ENCODE measurements around the gene ICAM1.
A peak's percentile ranks its signal among the peaks of the same experiment; 100 is the strongest.
"Not testable (repeated sequence)": the region's sequence is repeated elsewhere in the genome, so short reads cannot be mapped to it uniquely, and the experiment has no call there.

Gene ICAM1

DNA sequence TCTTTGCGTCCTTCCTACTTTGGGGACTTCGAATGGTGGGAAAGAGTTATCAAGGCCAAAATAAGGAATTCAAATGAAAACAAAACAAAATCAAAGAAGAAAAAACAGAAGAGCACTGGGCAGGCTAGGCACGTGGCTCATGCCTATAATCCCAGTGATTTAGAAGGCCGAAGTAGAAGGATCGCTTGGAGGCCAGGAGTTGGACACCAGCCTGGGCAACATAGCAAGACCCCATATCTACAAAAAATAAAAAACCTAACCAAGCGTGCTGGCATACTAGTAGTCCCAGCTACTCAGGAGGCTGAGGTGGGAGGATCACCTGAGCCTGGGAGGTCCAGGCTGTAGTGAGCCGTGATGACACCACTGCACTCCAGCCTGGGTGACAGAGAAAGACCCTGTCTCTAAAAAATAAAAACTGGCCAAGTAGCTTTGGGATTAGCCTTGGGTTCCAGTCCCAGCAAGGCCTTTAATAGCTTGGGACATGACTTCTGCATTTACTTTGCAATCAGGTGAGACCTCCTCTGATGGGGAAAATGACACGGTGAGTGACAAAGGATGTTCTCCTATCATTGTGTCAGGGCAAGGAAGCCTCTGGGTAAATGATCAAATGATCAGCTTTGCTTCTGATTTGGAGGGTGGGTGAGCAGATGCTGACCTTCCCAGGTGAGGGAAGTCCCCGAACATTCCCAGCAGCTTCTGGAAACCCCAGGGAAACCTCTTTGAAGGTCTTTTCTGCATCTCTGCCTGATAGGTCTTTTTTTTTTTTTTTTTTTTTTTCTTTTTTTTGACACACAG is 7.1 kb downstream of the ICAM1 start:
- no peak for DNase-seq (ENCODE audit: low read depth)

DNA sequence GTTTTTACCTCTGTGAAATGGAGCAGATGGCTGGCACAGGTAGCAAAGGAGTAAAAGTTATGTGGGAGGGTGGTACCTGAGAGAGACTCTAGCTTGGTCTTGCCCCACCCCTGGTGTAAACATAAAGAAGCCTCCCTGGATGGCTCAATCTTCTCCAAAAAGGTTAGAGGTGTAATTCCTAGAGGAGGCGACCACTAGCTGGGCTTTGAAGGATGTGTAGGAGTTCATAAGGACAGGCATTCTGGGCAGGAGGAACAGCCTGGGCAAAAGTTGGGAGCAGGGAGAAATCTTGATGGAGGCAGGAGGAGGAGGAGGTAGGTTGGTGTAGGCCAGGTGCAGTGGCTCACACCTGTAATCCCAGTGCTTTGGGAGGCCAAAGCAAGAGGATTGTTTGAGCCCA is 8.0 kb downstream of the ICAM1 start:
- DNase-seq (ENCODE audit: low read depth): no peak

DNA sequence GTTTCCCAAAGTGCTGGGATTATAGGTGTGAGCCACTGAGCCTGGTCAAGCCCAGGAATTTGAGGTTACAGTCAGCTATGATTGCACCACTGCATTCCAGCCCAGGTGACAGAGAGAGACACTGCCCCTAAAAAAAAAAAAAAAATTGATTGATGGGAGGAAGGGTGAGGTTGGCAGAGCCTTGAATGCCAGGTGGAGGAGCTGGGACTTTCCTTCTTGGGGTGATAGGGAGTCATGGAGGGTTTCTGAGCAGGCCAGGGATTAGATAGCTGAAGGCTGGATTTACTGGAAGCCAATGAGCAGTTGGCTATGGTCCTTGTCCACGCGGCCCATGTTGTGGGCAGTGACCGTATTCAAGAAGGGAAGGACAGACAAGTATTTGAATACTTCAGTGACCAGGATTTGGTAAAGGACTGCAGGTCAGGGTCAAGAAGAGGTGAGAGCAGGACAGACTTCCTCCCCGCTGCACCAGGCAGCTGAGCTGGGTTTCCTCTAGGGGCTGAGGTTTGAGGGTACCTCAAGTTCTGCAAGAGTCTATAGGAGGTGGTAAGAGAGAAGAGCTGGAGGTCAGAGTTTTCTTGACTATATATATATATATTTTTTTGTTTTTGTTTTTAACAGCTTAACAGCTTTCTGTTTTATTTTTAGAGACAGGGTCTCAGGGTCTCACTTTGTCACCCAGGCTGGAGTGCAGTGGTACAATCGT is 9.0 kb downstream of the ICAM1 start:
- DNase-seq (ENCODE audit: low read depth): no peak

DNA sequence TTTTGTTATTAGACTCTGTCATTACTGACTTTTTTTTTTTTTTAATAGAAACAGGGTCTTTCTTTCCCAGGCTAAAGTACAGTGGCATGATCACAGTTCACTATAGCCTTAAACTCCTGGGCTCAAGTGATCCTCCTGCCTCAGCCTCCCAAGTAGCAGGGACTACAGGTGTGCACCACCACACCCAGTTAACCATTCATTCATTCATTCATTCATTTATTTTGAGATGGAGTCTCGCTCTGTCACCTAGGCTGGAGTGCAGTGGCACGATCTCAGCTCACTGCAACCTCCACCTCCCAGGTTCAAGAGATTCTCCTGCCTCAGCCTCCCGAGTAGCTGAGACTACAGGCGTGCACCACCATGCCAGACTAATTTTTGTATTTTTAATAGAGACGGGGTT is 11.1 kb downstream of the ICAM1 start:
- not testable (repeated sequence) for DNase-seq (ENCODE audit: low read depth)

DNA sequence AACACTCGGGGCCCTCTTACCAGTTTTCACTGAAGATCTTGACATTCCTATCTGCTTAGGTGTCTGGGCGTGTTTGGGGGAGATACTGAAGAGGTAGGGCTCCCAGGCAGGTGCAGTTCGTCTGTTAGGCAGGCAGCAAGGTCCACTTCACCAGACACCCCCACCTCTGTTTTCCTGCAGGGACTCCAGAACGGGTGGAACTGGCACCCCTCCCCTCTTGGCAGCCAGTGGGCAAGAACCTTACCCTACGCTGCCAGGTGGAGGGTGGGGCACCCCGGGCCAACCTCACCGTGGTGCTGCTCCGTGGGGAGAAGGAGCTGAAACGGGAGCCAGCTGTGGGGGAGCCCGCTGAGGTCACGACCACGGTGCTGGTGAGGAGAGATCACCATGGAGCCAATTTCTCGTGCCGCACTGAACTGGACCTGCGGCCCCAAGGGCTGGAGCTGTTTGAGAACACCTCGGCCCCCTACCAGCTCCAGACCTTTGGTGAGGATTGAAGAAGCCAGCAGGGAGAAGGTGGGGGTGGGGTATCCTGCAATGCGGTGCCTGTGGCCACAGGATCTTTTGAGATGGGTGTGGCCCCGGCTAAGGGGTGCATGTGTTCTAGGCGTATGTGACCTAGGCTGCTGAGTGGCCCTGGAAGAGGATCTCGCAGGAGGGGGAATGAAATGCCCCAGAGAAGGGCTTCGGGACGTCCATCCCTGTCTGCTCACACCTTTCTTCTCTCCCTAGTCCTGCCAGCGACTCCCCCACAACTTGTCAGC is 12.6 kb downstream of the ICAM1 start:
- DNase-seq (ENCODE audit: low read depth): no peak

DNA sequence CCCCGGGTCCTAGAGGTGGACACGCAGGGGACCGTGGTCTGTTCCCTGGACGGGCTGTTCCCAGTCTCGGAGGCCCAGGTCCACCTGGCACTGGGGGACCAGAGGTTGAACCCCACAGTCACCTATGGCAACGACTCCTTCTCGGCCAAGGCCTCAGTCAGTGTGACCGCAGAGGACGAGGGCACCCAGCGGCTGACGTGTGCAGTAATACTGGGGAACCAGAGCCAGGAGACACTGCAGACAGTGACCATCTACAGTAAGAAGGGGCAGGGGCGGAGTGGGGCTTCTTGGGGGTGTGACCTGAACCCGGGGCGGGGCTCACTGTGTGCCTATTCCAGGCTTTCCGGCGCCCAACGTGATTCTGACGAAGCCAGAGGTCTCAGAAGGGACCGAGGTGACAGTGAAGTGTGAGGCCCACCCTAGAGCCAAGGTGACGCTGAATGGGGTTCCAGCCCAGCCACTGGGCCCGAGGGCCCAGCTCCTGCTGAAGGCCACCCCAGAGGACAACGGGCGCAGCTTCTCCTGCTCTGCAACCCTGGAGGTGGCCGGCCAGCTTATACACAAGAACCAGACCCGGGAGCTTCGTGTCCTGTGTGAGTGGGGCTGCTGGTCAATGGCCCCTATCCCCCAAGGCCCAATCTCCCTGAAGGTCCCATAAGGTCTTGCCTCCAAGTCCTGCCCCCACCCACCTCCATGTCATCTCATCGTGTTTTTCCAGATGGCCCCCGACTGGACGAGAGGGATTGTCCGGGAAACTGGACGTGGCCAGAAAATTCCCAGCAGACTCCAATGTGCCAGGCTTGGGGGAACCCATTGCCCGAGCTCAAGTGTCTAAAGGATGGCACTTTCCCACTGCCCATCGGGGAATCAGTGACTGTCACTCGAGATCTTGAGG is 13.4 kb downstream of the ICAM1 start:
- DNase-seq (ENCODE audit: low read depth): no peak

DNA sequence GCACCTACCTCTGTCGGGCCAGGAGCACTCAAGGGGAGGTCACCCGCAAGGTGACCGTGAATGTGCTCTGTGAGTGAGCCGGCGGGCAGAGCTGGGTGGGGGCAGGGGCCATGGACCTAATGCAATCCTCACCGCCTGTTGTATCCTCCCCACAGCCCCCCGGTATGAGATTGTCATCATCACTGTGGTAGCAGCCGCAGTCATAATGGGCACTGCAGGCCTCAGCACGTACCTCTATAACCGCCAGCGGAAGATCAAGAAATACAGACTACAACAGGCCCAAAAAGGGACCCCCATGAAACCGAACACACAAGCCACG is 14.0 kb downstream of the ICAM1 start:
- no peak for DNase-seq (ENCODE audit: low read depth)

DNA sequence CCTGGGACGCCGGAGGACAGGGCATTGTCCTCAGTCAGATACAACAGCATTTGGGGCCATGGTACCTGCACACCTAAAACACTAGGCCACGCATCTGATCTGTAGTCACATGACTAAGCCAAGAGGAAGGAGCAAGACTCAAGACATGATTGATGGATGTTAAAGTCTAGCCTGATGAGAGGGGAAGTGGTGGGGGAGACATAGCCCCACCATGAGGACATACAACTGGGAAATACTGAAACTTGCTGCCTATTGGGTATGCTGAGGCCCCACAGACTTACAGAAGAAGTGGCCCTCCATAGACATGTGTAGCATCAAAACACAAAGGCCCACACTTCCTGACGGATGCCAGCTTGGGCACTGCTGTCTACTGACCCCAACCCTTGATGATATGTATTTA is 14.5 kb downstream of the ICAM1 start:
- DNase-seq (ENCODE audit: low read depth): no peak

DNA sequence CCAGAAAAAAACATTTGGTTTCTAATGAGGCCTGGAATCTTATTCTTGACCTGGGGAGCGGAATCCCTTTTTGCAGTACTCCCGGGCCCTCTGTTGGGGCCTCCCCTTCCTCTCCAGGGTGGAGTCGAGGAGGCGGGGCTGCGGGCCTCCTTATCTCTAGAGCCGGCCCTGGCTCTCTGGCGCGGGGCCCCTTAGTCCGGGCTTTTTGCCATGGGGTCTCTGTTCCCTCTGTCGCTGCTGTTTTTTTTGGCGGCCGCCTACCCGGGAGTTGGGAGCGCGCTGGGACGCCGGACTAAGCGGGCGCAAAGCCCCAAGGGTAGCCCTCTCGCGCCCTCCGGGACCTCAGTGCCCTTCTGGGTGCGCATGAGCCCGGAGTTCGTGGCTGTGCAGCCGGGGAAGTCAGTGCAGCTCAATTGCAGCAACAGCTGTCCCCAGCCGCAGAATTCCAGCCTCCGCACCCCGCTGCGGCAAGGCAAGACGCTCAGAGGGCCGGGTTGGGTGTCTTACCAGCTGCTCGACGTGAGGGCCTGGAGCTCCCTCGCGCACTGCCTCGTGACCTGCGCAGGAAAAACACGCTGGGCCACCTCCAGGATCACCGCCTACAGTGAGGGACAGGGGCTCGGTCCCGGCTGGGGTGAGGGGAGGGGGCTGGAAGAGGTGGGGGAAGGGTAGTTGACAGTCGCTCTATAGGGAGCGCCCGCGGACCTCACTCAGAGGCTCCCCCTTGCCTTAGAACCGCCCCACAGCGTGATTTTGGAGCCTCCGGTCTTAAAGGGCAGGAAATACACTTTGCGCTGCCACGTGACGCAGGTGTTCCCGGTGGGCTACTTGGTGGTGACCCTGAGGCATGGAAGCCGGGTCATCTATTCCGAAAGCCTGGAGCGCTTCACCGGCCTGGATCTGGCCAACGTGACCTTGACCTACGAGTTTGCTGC is 16.1 kb downstream of the ICAM1 start, which contains the start of gene ICAM4:
ICAM4 (plus strand) TSS at position 153 of the 935 bp plus-strand sequence; CDS start at position 211, 58 bp downstream.
- DNase-seq (ENCODE audit: low read depth): no peak

DNA sequence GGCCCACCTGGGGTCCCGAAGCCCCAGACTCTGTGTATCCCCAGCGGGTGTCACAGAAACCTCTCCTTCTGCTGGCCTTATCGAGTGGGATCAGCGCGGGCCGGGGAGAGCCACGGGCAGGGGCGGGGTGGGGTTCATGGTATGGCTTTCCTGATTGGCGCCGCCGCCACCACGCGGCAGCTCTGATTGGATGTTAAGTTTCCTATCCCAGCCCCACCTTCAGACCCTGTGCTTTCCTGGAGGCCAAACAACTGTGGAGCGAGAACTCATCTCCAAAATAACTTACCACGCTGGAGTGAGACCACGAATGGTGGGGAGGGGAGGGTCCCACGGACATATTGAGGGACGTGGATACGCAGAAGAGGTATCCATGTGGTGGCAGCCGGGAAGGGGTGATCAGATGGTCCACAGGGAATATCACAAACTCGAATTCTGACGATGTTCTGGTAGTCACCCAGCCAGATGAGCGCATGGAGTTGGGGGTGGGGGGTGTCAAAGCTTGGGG is 17.8 kb downstream of the ICAM1 start:
- no peak for DNase-seq (ENCODE audit: low read depth)

DNA sequence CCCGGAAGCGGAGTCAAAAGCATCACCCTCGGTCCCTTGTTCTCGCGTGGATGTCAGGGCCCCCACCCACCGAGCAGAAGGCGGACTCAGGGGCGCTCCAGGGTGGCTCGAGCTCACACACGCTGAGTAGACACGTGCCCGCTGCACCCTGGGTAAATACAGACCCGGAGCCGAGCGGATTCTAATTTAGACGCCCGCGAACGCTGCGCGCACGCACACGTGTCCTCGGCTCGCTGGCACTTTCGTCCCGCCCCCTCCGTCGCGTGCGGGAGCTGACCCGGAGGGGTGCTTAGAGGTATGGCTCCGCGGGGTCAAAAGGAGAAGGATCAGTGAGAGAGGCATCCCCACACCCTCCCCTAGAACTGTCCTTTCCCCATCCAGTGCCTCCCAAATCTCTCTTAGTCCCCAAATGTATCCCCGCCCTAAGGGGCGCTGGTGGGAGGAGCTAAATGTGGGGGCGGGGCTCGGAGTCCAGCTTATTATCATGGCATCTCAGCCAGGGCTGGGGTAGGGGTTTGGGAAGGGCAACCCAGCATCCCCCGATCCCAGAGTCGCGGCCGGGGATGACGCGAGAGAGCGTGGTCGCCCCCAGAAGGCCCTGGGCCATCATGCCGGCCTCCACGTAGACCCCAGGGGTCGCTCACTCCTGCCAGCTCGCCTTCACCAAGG is 18.4 kb downstream of the ICAM1 start:
- DNase-seq (ENCODE audit: low read depth): no peak

DNA sequence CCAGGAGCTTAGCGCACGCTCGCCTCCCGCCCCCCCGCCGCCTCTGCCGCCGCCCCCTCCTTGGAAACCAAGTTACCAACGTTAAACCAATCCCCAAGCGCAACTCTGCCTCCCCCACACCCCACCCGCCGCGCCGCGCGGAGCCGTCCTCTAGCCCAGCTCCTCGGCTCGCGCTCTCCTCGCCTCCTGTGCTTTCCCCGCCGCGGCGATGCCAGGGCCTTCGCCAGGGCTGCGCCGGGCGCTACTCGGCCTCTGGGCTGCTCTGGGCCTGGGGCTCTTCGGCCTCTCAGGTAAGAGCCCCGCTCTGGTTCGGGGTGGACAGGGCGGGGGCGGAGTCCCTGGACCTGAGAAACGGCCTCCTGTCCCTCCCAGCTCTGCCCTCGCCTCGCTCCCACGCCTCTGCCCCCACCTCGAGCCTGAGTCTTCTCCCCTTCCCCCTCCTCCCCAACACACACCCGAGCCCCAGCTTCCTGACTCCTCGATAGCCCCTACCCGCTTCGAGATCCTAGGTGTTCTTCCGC is 19.0 kb downstream of the ICAM1 start, which contains the start of gene ICAM5:
ICAM5 (plus strand) TSS at position 117 of the 521 bp plus-strand sequence; CDS start at position 209, 92 bp downstream.
- no peak for DNase-seq (ENCODE audit: low read depth)

DNA sequence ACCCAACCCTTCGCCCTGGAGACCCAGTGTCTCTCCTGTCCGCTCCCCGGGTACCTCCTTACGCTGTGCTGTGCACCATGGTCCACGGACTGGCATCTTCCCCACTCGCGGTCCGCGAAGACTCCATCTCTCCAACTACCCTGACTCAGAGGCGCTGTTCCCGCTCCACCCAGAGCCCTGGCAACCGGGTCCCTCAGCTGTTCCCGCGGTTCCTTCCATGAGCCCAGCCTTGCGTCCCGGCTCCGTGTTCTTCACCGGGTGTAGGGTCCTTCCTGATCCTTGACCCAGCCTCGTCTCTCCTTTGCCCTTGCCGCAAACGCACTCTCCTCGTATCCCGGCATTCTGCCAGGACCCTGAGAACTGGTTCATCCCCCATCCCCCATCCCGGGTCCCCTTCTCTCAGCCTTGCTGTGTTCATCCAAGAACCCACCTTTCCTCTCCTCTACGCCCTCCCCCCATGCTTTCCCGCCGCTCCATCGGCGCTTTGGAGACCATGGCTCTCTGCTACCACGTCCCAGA is 19.5 kb downstream of the ICAM1 start:
- DNase-seq (ENCODE audit: low read depth): no peak

DNA sequence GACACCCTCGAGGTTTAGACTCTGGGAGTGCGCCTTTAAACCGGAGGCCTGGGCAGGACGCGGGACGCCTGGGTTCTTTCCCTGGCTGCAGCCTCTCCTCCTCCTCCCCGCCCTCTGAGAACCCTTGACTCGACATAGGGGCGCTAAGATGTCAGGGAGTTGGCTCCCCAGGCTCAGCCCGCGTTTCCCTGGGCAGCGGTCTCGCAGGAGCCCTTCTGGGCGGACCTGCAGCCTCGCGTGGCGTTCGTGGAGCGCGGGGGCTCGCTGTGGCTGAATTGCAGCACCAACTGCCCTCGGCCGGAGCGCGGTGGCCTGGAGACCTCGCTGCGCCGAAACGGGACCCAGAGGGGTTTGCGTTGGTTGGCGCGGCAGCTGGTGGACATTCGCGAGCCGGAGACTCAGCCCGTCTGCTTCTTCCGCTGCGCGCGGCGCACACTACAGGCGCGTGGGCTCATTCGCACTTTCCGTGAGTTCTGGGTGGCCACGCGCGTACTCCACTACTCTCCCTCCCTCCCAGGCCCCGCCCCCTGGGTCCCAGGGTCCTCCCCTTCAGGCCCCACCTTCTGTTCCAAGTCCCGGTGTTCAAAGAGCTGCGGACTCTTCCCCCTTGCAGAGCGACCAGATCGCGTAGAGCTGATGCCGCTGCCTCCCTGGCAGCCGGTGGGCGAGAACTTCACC is 20.1 kb downstream of the ICAM1 start:
- no peak for DNase-seq (ENCODE audit: low read depth)

DNA sequence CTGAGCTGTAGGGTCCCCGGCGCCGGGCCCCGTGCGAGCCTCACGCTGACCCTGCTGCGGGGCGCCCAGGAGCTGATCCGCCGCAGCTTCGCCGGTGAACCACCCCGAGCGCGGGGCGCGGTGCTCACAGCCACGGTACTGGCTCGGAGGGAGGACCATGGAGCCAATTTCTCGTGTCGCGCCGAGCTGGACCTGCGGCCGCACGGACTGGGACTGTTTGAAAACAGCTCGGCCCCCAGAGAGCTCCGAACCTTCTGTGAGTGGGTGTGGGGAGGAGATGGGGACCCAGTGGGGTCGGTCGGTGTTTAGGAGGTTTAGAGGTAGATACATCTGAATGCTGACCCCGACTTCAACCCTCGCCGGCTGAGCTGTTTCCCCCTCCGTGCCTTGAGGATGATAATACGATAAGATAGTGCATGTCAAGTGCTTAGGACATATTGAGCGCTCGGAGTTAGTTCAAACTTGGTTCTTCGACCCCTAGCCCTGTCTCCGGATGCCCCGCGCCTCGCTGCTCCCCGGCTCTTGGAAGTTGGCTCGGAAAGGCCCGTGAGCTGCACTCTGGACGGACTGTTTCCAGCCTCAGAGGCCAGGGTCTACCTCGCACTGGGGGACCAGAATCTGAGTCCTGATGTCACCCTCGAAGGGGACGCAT is 20.8 kb downstream of the ICAM1 start:
- no peak for DNase-seq (ENCODE audit: low read depth)

DNA sequence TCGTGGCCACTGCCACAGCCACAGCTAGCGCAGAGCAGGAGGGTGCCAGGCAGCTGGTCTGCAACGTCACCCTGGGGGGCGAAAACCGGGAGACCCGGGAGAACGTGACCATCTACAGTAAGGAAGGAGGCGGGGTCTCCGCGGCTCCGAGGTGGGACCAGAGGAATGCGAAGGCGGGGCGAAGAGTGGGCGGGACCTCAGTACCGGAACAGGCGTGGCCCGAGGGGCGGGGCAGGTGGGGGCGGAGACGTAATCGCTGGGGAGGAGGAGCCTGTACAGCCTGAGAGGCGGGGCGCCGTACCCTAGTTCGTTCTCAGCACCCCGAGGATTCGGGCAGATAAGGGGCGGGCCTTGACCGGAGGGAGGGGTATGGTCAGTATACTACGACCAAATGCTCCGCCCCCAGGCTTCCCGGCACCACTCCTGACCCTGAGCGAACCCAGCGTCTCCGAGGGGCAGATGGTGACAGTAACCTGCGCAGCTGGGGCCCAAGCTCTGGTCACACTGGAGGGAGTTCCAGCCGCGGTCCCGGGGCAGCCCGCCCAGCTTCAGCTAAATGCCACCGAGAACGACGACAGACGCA is 21.4 kb downstream of the ICAM1 start:
- DNase-seq (ENCODE audit: low read depth): peak; percentile 56

DNA sequence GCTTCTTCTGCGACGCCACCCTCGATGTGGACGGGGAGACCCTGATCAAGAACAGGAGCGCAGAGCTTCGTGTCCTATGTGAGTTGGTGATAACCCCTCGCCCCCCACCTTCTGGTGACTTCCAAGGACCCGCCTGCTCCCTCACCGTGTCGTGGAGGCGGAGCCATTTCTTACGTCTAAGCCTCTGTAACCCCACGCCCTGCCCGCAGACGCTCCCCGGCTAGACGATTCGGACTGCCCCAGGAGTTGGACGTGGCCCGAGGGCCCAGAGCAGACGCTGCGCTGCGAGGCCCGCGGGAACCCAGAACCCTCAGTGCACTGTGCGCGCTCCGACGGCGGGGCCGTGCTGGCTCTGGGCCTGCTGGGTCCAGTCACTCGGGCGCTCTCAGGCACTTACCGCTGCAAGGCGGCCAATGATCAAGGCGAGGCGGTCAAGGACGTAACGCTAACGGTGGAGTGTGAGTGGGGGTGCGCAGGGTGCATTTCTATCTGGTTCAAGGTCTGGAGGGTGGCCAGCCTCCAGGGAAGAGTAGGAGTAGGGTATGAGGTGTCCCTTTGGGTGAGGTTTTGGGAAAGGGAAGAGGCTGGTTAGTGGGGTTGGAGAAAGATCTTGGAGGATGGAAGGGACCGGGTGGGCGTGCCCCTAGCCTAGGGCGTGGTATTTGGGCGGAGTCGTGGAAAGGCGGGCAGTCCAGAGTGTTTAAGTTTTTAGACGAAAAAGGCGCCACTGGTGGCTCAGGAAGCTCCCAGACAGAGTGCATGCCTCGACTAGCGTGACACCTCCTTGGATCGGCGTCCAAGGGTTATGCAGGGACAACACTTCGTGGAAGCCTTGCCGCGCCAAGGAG is 22.1 kb downstream of the ICAM1 start:
- no peak for DNase-seq (ENCODE audit: low read depth)

Measured in stimulated activated CD8-positive, alpha-beta memory T cell treated with anti-CD3 and anti-CD28 coated beads, Interleukin-7, amount 100 ng/mL, for 24 hours (primary cell).